Fibroblast of pulmonary artery (primary cell): ENCODE results near the gene COL6A3.

ENCODE experiments used
- DNase-seq: peaks from one replicate; pipeline ENCODE4 v3.0.0-alpha.2; 2010; ENCODE audit warnings: low read depth
- H3K4me3 ChIP-seq: replicated peaks from 2 replicates; pipeline ENCODE4 v1.5.1; 2011; ENCODE audit warnings: low read depth, mild to moderate bottlenecking, control low read depth, low read length, moderate library complexity
- TF ChIP-seq, protein P1 (sequence below): IDR thresholded peaks from 2 replicates; pipeline ENCODE4 v1.5.1; 2011; ENCODE audit warnings: mild to moderate bottlenecking, control low read depth, low read length, inconsistent platforms; ENCODE audit errors: missing control alignments

The COL6A3 gene

DNA sequence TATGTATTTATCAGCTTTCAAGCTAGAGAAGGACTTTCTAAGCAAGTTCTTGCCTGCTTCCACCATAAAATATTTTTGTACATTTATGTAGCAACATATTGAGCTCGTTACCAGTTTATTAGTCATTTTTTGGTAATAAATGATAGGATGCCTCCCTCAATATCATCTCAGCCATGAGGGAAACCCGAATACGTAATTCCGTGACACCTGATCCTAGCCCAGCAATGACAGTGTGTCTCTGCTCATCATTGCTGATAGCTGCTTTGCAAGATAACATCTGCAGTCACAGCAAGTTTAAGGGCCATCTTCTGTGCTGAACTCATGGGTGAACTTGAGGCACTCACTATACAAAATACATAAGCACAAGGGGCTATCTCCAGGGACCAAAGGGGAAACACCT, 62.2 kb downstream of the COL6A3 start:
- TF ChIP-seq, protein P1, sequence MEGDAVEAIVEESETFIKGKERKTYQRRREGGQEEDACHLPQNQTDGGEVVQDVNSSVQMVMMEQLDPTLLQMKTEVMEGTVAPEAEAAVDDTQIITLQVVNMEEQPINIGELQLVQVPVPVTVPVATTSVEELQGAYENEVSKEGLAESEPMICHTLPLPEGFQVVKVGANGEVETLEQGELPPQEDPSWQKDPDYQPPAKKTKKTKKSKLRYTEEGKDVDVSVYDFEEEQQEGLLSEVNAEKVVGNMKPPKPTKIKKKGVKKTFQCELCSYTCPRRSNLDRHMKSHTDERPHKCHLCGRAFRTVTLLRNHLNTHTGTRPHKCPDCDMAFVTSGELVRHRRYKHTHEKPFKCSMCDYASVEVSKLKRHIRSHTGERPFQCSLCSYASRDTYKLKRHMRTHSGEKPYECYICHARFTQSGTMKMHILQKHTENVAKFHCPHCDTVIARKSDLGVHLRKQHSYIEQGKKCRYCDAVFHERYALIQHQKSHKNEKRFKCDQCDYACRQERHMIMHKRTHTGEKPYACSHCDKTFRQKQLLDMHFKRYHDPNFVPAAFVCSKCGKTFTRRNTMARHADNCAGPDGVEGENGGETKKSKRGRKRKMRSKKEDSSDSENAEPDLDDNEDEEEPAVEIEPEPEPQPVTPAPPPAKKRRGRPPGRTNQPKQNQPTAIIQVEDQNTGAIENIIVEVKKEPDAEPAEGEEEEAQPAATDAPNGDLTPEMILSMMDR = no peak
- no peak for DNase-seq
- H3K4me3 ChIP-seq = no peak overlapping the region

DNA sequence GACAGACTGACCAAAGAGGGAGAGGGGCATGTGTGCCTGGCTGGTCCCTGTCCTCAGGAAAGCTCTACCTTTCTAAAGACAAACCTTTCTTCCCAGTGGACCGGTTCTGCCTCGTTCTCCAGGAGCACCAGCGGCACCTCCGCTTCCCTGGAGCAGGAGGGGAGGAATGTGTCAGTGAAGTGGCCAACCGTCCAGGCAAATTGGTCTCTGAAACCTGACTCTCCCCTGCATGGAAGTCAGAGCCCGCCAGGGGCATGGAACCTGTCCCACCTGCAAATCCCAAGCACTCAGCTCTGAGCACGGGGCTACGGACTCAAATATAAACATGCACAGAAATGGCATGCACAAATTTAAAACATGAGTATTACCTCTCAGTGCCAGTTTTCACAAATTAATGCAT, 62.9 kb downstream of the COL6A3 start:
- DNase-seq = no peak
- H3K4me3 ChIP-seq = no peak overlapping the region
- TF ChIP-seq, protein P1 = no peak

DNA sequence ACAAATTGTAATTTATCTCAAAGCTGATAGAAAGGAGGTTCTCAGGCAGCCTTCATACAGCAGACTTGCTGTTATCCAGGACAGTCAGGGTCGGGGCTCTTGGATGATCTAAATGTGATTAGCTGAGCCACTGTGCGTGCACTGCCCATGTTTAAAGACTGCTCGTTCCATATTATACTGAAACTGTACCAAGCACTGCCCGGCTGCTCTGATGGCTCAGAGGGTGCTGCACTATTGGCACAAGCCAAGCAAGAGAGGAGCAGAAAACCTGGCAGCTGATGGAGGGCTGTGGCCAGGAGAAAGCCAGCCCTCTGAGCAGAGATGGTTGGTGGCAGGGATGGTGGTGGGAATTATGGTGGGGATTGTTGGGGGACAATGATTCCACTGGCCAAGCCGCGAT, 63.4 kb downstream of the COL6A3 start:
- no peak for DNase-seq
- TF ChIP-seq, protein P1 = no peak
- H3K4me3 ChIP-seq = no peak overlapping the region

DNA sequence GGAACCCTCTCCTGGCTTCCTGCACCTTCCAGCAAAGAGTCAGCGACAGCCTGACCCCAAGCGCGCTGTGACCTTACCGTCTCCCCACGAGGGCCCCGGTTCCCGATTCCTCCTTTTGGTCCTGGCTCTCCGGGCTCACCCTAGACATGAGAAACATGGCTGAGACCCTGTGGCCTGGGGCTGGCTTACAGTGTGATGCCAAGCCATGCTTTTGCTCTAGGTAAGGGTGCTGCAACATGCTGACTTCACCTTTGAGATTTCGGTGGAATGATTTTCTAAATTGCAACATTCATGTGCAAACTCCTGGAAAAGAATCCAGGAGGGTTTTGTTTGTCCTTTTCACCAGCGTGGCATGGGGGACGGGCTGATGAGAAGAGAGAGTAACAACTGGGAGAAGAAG, 63.9 kb downstream of the COL6A3 start:
- no peak overlapping the region for H3K4me3 ChIP-seq
- DNase-seq = no peak
- TF ChIP-seq, protein P1 = no peak

DNA sequence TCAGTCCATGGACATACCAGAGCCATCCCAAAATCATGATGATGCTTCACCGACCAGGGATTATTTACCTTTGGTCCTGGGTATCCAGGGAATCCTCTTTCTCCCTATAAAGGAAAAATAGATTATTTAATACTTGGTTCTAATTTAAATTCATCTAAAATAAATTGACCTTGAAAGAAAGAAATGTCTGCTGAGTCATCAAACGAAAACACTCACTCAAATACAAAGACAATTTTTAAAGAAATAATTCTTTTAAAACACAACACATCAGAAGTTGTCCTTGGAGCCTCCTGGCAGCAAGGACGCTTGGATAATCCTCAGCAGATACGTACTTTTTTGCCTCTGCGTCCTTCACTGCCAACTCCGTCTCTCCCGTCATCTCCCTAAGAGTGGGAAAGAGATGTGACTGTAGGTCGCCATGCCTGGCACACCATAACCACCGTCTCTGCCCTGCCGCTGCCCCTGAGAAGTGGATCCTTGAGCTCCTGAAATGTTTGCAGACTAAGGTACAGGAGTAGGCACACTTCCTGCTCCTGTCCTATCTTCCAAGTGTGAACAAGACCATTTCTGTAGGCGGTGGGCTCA, 65.6 kb downstream of the COL6A3 start:
- TF ChIP-seq, protein P1 = no peak
- no peak overlapping the region for H3K4me3 ChIP-seq
- no peak for DNase-seq

DNA sequence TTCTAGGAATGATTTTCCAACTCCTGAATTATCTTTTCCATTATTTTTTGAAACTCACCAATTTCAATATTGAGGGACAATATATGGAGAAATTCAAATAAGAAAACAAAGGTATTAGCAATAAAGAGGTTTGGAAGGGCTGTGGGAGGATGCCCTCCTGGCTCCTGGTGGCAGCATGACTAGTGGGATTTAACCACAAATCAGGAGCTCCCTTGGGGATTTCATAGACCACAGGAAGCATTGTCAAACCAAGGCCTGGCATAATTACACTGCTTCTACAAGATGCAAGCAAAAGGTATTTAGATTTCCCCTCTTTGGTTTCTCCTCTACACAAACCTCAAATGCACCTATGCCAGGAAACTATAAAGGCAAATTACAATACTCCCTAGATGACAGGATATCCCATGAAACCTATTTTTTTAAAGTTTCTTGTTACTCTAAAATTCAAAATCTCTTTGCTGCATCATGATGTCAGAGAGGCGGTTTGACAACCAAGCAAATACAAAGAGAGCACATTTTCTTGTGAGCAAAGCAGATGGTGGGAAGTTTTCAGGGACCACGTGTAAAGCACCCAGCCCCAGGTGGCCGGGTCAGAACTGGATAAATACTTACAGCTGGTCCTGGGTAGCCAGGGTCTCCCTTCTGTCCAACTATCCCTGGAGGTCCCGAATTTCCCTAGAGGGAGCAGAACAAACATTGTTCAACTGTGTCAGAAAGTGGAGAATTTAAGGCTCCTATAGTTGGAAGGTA, 67.9 kb downstream of the COL6A3 start:
- no peak overlapping the region for H3K4me3 ChIP-seq
- peak; percentile 23 for DNase-seq
- TF ChIP-seq, protein P1 = no peak

DNA sequence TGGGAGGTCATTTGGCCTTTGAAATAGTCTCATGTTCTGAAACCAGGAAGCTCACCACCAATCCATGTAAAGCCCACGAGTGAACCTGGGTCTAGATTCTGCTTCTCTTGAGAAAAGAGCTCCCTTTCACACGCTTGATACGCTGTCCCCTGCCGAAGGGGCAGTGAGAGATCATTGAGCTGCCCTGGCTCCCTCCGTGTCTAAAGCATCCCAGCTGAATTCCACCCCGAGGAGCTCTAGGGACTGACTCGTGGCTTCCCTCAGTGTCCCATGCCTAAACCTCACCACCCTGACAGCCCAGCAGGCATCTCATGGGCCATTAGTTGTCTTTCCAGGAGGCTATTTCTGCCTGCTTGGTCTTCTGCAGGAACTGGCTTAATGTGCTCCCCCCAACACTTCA, 68.6 kb downstream of the COL6A3 start:
- TF ChIP-seq, protein P1 = no peak
- DNase-seq = no peak
- H3K4me3 ChIP-seq = no peak overlapping the region
